CD1c-positive myeloid dendritic cell (primary cell): ENCODE results near the gene ANKUB1.

Experiments used
- DNase-seq: peaks from one replicate; pipeline ENCODE4 v3.0.0-alpha.2; 2016; ENCODE audit errors: extremely low spot score

The ANKUB1 gene

DNA sequence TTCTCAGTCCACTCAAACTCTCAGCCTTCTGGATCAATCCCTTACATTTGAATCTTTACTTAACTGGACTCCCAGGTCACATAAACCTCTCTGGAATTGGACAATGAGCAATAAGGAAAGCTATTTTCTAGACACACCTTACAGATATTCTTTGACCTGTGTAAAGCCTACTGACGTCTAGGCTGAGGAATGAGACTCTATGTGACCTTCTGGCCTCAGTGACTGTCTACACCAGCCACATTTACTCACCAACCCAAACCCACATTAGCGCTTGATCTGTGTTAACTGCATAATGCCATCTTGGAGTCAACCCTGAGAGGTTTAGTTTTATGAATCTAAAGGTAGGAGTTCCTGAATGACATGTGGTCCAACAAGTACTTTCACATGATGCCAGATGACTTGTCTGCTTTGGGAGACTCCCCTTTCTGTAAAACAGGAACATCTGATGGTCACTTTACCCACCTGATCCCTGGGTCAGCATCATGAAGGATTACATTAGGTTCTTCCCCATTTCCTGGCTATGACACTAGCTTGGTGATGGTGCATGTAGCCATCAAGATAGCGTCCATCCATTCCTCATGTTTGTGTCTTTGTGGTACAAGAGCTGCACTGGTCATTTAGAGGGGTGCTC, 28.7 kb downstream of the ANKUB1 start:
- peak; percentile 55 for DNase-seq

DNA sequence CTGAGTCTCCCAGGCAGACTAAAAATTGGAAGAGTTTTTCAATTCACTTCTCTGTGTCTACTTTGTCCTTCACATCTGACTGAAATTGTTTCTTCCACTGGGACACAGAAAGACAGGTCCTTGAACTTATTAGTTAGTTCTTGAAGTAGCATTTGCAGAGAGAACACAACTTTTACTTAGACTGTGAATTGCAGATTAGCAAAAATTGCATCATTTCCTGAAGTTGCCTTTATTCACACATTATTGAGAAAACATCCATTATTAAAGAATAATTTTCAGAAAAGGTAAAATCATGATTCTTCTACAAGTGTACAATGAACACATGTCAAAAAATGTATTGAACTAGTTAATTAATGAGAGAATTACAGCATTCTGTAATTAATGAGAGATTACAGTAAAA, 38.6 kb downstream of the ANKUB1 start:
- DNase-seq: no peak

DNA sequence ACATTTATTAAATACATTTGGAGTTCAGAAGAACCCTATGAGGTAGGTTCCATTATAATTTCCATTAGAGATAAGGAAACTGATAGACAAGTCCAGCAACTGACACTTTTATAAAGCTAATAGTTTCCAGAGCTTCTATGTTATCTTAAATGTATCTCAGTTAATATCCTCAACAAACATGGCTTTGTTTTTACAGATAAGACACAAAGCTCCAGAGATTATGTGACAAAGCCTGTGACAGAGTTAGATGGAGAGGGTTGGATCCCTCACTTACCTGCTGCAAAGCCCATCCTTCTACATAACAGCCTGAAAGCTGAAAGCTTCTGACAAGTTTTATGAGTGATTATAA, 39.6 kb downstream of the ANKUB1 start:
- no peak for DNase-seq

DNA sequence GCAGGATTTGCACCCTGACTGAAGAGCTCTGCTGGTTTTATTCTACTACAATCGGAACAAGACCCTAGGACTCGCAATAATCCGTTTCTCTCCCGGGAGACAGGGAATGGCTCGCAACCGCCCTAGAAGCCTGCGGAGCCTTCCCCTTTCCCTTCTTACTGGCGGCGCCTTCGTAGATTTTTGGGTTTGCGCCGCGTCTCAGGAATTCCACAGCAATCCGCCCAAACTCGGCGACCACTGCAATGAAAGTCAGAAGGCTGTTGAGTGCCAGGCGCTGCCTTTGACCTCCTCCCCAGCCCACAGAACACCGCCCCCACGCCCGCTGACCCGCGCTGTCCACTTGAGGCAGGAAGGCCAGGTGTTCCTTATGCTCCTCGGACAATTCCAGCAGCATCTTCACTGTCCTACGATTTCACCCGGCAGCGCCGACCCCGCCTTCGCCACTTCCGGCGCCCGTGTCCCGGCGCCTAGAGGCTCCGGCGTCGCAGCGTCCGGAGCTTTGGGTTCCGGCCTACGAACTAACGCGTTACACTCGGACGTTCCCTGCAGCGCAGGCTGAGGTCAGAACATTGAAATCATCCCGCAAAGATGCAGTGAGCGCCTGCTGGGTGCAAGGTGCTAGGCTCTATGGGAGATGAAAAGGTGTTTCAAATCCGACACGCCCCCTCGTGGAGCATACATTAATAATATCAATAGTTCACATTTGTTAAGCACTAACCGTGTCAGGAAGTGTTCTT, 40.1 kb downstream of the ANKUB1 start, which contains the start of gene COMMD2:
Gene COMMD2, minus strand, starts transcription at position 439 of the 737 bp plus-strand sequence. Its CDS starts 45 bp downstream, at position 394.
- DNase-seq: peak; percentile 86

DNA sequence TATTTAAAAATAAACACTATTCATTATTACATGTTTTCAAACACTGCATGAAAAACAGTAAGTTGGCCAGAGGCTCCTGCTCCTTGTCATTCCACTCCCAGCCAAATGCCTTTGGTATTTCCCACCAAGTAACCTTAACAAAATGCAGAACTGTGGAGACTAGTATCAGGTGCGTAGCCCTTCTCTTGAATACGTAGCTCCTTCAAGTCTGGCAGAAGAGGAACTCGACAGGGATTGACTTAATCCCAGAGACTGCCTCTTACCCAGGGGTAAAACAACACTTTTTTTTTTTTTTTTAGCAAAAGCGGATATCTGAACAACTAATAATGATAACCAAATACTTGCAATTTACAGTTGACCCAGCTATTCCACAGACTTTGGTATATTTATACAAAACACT, 40.8 kb downstream of the ANKUB1 start:
- DNase-seq: peak; percentile 61

DNA sequence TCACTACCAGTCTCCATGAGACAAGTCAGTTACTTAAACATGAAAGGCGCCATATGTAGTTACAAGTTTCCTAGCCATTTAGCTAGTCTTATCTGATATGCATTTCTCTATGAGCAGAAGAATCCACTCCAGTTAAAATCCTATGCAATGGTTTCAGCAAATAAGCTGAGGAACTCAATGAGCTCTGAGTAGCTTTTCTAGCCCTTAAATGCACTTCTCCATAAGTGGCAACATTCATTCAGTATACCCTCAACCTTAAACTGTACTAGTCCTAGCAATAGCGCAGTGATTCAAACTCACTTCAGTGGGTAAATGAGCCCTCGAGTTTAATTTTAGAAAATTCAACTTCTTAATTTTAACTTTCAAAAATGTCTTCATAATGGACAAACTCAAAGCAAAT, 47.7 kb downstream of the ANKUB1 start:
- DNase-seq: no peak

DNA sequence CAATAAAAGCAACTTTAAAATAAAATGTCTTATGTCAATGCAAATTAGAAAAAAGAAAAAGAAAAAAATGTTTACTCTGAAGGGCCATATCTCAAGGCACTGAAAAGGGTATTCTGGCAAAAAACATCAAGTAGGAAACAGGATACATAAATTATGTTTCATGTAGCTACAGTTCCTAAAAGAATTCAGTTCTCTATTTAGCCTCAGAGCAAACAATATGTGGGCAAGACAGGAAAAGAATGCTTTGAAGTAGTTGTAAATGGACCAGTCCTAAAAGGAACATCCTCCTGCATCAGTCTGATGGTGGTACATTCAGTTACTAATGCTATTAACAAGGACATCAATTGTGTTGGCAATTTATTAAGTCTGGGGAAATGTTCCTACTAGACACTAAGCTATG, 48.2 kb downstream of the ANKUB1 start:
- DNase-seq: no peak

DNA sequence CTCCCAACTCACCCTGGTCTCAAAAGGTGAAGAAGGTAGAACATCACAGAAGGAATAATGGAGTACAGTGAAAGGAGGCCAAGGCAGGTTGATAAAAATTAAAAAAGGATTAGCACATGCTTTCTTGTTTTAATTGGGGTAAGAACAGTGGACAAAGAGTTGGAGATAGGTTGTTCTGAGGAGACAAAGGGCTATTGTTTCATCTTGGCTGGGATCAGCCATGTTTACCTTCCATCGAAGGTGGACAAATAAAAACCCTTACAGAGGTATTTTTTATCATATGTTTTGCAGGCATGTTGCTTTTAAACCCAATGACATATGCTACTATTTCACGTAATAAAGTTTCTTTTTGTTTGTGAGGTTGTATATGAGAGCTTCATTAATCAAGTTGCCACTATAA, 53.0 kb downstream of the ANKUB1 start:
- no peak for DNase-seq

DNA sequence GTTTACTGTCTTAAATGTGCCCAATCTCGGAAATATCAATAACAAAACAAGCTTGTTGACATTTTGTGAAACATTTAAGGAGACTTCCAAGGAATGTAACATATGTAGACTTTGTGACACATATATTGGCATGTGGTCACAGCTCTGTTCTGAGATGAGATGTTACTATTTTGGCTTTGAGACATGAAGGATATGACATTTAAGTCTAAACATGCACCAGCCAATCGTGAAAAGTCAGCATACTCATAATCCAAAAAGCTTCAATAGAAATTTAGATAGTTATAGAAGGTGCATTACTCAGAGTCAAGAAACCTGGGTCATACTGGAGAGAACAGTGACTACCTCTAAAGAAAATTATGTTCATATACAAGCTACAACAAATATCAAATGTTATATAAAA, 53.5 kb downstream of the ANKUB1 start:
- no peak for DNase-seq

DNA sequence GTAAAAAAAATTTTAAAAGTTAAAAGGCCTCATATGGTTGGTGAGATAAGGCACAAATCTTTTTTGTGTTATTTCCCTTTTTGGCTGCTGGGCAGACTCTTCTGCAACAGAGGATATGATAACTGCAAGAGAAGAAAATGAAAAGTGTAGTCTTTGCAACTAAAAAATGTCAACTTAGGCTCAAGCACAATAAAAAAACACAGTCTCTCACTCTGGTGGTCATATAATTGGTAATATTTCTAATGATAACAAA, 55.5 kb downstream of the ANKUB1 start:
- DNase-seq: no peak

DNA sequence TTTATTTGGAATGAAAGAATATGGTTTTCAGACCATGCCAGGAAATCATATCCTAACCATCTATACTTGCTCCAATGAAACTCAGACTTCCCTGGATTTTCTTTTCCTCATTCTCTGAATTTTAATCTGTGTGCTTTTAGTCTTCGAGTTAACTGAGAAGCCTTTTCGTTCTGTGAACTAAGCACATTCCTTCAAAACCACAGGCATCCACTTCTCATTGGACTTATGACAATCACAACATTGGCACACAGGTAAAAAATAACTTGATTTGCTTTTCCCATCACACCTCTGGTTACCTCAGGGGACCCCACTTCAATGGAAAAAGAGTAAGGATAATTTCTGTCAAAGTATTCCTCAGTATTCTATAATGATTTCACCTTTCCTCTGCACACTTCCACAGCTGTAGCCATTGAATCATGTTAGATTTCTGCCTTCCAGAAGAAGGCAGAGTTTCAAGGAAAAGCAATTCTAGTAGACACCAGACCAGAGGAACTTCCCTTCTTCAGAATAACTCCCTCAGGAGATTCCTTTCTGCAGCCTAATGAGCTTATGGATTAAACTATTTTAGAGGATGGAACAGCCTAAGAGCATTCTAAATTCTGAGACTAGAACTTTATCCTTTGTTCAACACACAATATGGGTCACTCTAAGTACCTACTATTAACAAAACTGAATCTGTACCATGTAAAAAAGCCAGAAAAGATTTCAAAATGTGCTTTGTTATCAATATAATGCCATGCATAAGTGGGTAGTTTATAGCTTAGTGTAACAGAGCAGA, 56.0 kb downstream of the ANKUB1 start:
- no peak for DNase-seq

DNA sequence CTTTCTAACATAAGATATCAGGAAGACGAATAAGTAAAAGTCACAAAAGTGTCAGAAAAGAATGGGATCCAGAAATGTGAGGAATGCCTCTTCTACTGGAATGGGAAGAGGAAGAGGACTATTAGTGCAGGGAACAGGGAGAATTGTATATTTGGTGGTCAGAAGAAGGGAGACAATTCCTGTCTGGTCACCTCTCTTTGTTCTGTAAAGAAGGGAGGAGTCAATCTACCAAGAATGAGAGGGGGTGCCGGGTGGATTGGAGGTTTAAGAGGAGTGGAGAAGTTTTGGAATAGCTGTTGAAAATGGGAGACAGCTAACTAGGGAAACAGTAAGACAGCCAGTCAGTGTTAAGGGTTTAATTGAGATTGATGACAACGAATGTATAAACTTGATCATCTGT, 60.1 kb downstream of the ANKUB1 start:
- DNase-seq: no peak

DNA sequence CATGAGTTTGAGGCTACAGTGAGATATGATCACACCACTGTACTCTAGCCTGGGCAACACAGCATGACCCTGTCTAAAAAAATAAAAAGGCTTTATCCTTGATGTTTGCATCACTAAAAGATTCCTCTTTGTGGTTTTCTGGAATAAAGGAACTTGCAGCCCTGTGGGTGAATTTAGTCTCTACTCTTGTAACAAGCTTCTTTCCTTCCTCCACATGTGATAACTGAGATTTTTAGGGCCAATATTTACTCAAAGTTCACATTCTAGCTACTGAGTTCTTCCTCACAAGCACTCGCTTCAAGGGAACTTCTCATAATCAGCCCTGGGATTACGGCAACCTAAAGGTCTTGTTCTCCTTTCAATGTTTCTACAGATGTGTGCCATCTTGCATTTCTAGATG, 64.7 kb downstream of the ANKUB1 start:
- DNase-seq: peak; percentile 55

DNA sequence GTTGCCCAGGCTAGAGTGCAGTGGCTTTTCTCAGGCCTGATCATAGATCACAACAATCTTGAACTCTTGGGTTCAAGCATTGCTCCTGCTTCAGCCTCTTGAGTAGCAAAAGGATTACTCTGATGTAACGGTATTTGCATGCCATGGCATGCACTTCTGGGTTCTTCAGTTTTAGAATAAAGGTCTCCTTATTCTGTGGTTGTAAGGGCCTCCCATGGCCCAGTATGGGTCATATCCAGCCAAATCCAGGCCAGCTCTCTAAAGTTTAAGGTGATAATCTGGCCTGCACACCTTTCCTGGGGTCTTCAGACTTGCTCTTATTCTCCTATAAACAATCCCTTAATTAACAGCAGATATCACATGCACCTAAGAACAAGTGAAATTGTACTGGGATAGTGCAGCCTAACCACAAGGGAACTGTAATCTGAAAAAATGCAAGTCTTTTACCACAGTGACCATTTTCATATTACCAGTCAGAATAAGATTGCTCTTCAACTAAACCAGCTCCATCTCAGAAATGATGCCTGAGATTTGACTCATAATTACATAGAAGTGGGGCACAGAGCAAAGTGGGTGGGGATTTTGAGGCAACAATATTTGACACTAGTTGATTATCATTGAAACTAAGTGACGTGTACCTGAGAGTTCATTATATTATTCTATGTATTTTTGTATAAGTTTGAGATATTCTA, 65.5 kb downstream of the ANKUB1 start:
- DNase-seq: no peak

DNA sequence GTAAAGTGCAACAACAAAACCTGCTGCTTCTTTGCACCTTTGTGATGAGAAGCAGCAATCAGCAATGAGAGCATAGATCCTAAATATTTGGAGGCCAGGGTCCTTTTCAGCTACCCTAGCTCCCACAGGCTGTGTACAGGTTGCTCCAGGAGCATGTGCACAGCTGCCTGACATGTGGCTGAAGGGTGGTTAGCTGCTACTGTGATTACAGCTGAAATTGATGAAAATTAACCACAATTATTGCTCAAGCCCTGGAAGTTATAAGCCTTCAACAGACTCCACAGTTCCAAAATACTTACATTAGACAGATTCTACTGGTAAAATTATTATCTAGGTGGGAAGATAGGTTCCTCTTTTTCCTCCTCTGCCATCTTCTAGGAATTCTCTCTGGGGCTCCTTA, 68.6 kb downstream of the ANKUB1 start:
- DNase-seq: no peak

DNA sequence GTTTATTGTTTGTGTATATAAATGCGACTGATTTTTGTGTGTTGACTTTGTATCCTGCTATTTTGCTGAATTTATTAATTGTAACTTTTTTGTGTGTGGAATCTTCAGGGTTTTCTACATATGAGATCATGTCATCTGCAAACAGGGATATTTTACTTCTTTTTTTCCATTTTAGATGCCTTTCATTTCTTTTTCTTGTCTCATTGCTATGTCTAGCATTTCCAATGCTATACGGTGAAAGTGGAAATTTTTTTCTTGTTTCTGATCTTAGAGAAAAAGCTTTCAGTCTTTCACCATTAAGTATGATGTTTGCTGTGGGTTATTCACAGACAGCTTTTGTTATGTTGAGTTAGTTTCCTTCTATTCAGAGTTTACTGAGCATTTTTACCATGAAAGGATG, 71.4 kb downstream of the ANKUB1 start:
- no peak for DNase-seq

DNA sequence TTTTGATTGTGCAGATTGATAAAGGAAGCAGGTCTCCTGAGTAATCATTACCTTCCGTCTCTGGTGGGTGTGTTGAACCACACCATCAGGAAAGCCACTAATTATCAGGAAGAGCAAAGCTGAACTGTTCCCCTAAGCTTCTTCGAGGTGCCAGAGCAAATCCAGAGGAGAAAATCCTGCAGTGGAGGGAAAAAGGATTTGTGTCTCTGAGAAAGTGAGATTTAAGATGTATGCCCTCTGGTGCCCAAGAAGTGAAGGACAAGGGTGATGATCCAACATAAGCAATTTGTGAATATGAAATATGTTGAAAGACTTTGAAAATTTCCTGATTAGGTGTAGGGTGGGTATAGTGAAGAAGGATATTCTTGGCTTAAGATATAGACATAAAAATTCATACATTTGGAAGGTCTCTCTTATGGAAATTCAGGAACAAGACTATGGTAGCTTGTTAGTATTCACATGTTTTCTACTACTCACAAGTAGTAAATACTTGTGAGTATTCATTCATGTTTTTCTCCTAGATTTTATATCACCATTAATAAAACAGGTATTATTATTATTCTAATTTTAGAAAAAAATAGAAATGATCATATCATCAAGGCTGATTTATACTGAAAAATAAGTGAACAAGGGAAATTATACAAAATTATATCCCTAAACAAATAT, 74.8 kb downstream of the ANKUB1 start:
- peak; percentile 42 for DNase-seq

DNA sequence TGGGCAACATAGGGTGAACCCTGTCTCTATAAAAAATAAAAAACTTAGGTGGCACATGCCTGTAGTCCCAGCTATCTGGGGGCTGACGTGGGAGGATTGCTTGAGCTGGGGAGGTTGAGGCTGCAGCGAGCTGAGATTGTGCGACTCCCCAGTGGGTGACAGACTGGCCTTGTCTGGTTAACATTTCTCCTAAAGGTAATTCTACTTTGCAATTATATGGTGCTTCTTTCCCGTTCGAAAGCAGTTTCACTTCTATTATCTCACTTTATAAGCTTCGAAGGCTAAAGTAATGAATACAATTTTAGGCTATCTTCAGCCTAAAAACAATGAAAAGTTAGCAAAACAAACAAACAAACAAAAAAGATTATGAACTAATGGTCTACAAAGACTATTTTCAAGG, 75.4 kb downstream of the ANKUB1 start:
- no peak for DNase-seq

DNA sequence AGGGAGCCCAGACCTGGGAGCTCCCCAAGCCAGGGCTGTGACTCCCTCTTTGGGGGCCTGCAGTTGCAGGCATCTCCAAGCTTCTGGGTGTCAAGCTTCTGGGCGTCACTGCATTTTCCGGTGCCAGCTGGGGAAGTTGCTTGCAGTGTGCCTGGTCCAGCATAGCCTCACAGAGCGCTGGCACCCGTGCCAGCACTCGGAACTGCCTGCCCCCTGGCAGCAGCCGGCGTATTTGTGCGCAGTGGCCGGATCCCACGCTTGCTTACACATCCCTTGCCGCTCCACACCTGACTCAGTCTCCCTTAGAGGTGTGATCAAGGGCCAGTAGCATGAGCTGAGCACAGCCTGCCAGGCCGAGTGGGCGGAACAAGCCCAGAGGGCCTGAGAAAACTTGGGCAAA, 77.1 kb downstream of the ANKUB1 start:
- no peak for DNase-seq

DNA sequence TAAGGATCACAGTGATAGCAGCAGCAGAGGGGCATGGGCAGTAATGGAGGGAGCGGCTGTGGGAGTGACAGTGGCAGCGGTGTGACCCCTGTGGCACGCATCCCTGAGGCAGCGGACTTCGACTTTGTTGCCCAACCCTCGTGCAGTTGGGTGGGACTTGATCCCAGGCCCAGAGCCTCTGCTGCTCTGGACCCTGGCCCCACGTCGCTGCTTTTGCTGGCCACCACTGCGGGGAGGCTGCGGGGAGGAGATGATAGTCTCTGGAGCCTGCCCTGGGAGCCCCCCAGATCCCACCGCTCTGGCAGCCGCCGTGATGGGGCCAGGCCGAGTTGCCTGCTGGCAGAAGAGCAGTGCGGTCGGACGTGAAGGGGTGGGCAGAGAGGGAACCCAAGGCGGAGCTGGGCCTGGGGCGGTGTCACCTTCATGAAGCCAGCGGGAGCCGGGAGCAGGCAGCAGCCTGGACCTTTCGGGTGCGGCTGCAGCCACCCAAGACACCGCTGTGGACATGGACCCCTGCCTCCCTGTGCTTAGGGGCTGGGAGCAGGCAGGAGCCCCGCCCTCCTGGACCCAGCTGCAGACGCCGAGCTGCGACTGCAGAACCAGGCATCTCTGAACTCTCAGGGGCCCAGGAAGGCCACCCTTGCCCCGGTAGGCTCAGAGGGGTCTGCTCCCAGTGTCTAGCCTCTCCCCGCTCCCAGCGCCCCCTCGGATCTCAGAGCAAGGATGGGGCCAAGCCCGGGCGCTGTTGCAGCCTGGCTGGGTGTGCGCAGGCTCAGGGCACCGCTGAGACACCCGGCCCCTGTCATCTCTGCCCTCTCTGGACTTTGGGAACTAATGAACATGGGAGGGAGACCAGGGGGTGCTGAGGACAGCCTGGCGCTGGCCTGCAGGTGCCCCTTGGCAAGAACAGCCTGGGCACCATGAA, 78.4 kb downstream of the ANKUB1 start:
- no peak for DNase-seq
